HG02870 (cell line): ENCODE data around the gene ITIH1.
"Not testable (repeated sequence)": the region's sequence is repeated elsewhere in the genome, so short reads cannot be mapped to it uniquely, and the experiment has no call there.

Experiments
- ATAC-seq: cut with Tn5 transposase; IDR thresholded peaks from one replicate; pipeline ENCODE4 v1.9.1; 2021; ENCODE audit warnings: mild to moderate bottlenecking, moderate library complexity; ENCODE audit not compliant: unreplicated experiment

The ITIH1 gene

GRCh38 chr3:52774901-52775864 lies 2.2 kb upstream of the ITIH1 start:
- ATAC-seq = no peak

DNA sequence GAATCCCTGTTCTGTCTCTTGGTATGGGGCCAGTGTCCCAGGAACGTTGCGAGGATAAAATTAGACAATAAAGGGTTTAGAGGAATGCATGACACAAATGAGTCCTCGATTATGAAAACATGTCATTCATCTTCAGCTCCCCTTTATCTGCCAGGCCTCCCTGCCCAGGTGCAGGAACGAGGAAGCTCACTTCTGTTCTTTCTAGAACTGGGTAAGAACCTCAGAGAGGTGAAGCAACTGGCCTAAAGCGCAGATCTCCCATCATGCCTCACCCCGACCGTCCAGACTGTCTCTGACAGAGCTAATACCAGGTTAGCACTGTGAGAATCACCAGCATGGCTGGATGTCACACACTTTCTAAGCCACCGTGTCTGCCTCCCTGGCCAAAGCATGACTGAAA lies 1.5 kb upstream of the ITIH1 start:
- ATAC-seq = no peak

DNA sequence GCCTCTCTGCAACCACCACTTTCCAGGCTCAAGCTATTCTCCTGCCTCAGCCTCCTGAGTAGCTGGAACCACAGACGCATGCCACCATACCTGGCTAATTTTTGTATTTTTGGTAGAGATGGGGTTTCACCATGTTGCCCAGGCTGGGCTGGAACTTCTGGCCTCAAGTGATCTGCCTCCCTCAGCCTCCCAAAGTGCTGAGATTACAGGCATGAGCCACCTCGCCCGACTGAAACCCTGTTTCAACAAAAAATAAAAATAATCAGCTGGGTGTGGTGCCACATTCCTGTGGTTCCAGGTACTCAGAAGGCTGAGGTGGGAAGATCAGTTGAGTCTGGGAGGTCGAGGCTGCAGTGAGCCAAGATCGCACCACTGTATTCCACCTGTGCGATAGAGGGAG lies 913 bp upstream of the ITIH1 start:
- ATAC-seq = not testable (repeated sequence)

- ATAC-seq = no peak
Measured at GRCh38 chr3:52777959-52778805, 783 bp downstream of the ITIH1 start.

DNA sequence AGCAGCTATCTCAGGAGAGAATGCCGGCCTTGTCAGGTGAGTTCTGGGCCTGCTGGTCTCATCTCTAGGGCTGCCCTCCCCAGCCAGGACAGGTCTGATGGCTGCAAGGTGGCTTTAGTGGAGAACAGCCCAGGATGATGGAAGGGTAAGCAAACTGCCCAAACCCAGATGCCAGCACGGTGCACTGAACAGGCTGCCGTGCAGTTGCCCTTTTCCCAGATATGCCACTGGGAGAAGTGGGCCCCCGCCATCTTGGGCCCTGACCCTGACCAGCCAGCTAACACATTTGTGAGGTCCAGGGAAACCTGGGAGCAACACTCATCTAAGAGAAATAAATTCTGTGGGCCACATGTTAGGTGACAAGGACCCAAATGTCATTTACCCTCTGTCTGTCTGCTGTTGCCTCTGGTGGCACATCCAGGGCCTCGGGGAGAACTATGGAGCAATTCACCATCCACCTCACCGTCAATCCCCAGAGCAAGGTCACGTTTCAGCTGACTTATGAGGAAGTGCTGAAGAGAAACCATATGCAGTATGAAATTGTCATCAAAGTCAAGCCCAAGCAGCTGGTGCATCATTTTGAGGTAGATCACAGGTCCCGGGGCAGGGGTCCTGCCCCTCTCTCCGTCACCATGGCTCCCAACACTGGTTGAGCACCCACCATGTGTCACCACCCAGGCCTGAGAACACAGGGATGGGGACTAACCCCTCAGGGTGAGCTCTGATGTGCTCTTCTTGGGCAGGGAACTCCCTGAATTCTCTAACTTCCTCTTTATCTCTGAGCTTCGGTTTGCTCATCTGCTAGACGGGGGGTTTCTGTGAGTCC lies 1.8 kb downstream of the ITIH1 start:
- no peak for ATAC-seq

- no peak for ATAC-seq
Measured at GRCh38 chr3:52779837-52780585, 2.6 kb downstream of the ITIH1 start.

DNA sequence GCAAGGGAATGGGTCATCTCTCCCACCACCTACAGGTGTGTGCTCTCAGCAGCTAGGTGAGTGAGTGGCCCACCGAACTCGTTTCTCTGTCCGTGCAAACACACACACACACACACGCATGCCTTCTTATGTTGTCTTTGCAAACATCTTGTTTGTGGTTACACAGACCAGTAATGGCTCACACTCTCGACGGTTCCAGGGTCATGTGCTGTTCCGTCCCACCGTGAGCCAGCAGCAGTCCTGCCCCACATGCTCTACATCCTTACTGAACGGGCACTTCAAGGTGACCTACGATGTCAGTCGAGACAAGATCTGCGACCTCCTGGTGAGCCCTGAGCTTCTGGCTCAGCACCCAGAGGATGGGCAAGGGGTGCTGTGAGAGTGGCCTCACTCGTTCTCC lies 4.3 kb downstream of the ITIH1 start:
- no peak for ATAC-seq

GRCh38 chr3:52782412-52783210 lies 5.2 kb downstream of the ITIH1 start:
- ATAC-seq = no peak

- no peak for ATAC-seq
Measured at GRCh38 chr3:52783211-52783555, 5.8 kb downstream of the ITIH1 start.

DNA sequence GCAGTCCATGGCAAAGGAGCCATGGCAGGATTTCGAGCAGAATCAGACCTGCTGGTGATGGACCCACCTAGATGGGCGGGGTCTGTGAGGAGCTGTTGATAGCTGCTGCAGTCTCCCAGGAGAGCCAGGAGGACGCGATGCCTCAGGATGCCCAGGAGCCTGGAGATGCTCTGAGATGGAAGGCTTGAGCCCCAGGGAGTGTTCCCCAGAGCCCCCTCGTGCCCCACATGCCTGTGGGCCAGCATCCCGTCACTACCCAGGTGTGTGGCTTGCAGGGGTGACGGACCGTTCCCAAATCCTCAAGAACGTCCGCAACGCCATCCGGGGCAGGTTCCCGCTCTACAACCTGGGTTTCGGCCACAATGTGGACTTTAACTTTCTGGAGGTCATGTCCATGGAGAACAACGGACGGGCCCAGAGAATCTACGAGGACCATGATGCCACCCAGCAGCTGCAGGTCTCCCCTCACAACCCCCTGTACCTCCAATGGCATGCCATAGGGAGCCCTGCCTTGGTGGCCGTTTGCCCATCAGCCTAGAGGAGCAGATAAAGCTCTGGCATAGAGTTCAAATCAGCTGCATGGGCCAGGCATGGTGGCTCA lies 6.7 kb downstream of the ITIH1 start:
- ATAC-seq = no peak

GRCh38 chr3:52784931-52785590 lies 7.7 kb downstream of the ITIH1 start:
- no peak for ATAC-seq

DNA sequence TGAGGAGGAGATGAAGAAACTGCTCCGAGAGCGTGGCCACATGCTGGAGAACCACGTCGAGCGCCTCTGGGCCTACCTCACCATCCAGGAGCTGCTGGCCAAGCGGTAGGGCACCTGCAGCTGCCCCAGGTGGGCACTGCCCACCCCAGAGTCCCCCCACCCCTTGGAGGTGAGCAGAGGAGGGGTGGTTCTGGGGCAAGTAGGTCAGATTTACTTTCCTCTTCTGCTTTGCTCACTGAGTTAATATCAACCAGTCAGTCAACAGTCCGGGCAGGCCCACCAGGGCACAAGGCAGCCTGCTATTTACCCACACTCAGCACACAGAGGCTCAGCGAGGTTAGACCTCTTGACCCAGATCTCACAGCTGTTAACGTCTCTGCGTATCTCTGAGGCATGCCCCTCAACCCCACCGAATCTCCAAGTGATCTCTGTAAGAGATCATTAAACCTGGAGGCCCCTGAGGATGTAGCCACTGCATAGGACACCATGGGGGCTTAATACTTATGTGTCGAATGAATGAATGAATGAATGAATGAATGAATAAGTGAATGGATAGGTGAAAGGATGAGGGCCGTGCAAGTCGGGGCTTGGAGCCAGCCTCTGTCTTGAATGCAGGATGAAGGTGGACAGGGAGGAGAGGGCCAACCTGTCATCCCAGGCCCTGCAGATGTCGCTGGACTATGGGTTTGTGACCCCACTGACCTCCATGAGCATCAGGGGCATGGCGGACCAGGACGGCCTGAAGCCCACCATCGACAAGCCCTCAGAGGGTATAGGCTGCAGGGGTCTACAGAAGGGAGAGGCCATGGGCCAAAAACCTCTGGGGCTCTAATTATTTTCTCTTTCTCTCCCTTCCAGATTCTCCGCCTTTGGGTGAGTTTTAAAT lies 9.2 kb downstream of the ITIH1 start:
- no peak for ATAC-seq

DNA sequence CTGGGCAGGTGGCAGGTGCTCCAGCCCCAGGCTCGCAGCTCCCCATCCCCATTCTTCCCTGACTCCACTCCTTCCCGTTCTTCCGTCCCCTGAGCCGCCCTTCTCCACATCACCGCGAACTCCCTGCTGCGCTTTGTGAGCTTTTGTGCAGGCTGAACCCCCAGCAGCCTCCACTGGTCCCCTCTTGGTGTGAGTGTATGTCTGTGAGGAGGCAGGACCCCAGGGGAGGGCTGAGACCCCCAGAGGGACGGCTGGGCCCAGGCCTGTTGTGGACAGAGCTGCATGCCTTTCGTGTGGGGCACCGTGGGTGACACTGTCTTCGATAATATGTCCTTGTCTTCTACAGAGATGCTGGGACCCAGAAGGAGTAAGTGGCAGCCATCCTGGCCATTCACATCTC lies 9.8 kb downstream of the ITIH1 start:
- no peak for ATAC-seq

- no peak for ATAC-seq
Measured at GRCh38 chr3:52787672-52788625, 10.6 kb downstream of the ITIH1 start.

DNA sequence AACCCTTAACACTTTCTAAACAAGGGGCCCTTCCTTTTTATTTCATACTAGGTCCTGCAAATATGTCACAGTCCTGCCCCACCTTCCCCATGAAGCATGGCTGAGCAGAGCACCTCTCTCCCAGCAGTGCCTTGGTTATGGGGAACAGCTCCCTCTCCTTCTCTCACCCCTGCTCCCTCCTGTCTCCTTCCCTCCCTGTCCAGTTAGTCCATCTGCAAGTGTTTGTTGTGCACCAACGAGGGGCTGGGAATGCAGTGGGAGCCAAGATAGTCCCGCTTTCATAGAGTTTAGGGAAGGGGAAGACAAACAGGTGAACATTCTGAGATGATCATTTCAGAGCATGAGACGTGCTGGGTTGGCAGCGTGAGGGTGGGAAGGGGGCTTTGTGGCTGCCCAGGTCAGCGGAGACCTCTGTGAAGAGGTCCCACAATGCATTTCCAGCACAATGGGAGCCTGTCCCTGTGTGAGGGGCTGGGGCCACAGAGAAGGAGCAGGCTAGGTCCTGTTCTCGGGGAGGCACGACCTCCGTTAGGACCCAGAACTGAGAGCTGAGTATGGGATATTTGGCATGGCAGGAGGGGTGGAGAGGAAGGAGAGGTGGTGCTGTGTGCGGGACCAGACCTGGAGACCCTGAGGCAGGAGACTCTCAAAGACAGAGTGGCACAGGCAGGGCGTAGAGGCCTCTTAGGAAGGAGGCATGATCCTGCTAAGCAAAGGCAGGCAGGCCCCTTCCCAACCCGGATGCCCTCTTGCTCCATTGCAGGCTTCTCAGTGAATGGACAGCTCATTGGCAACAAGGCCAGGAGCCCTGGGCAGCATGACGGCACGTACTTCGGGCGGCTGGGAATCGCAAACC lies 11.7 kb downstream of the ITIH1 start:
- no peak for ATAC-seq

- ATAC-seq = no peak
Measured at GRCh38 chr3:52789746-52790040, 12.3 kb downstream of the ITIH1 start.
